ENCODE results near the gene CDRT15.

The CDRT15 gene

GRCh38 chr17:14225254-14225980, 11.2 kb downstream of the CDRT15 start:
- H3K4me1 Mint-ChIP-seq (ENCODE audit: low read depth) = peaks cover 4% of the 10 kb centered on the region
- H3K36me3 Mint-ChIP-seq (ENCODE audit: low read depth) = no peaks in the 10 kb centered on the region
- peaks cover 4% of the 10 kb centered on the region for H3K9me3 Mint-ChIP-seq
- no peaks in the 10 kb centered on the region for H3K27me3 Mint-ChIP-seq
- no peak overlapping the region for H3K4me3 Mint-ChIP-seq
- no peak overlapping the region for H3K27ac Mint-ChIP-seq

- H3K4me1 Mint-ChIP-seq (ENCODE audit: low read depth) = peaks cover 4% of the 10 kb centered on the region
- no peak overlapping the region for H3K27ac Mint-ChIP-seq
- H3K36me3 Mint-ChIP-seq (ENCODE audit: low read depth) = no peaks in the 10 kb centered on the region
- peaks cover 4% of the 10 kb centered on the region for H3K9me3 Mint-ChIP-seq
- H3K27me3 Mint-ChIP-seq = no peaks in the 10 kb centered on the region
- H3K4me3 Mint-ChIP-seq = no peak overlapping the region
Observed at GRCh38 chr17:14222611-14223010, 14.1 kb downstream of the CDRT15 start.

- H3K27ac Mint-ChIP-seq = no peak overlapping the region
- H3K36me3 Mint-ChIP-seq (ENCODE audit: low read depth) = peaks cover 27% of the 10 kb centered on the region
- no peaks in the 10 kb centered on the region for H3K4me1 Mint-ChIP-seq (ENCODE audit: low read depth)
- no peaks in the 10 kb centered on the region for H3K27me3 Mint-ChIP-seq
- no peaks in the 10 kb centered on the region for H3K9me3 Mint-ChIP-seq
- H3K4me3 Mint-ChIP-seq = no peak overlapping the region
Observed at GRCh38 chr17:14214271-14214670, 22.4 kb downstream of the CDRT15 start.

- no peak overlapping the region for H3K27ac Mint-ChIP-seq
- no peaks in the 10 kb centered on the region for H3K27me3 Mint-ChIP-seq
- H3K4me3 Mint-ChIP-seq = no peak overlapping the region
- peaks cover 1% of the 10 kb centered on the region for H3K4me1 Mint-ChIP-seq (ENCODE audit: low read depth)
- H3K9me3 Mint-ChIP-seq = no peaks in the 10 kb centered on the region
- peaks cover 44% of the 10 kb centered on the region for H3K36me3 Mint-ChIP-seq (ENCODE audit: low read depth)
Observed at GRCh38 chr17:14212401-14212800, 24.3 kb downstream of the CDRT15 start.

GRCh38 chr17:14211801-14212200, 24.9 kb downstream of the CDRT15 start:
- H3K4me3 Mint-ChIP-seq = no peak overlapping the region
- peaks cover 47% of the 10 kb centered on the region for H3K36me3 Mint-ChIP-seq (ENCODE audit: low read depth)

GRCh38 chr17:14211246-14211645, 25.4 kb downstream of the CDRT15 start:
- Mint-ChIP-seq H3K36me3 (ENCODE audit: low read depth) (peaks cover 47% of the 10 kb centered on the region), H3K4me3 (no peak overlapping the region), H3K4me1 (ENCODE audit: low read depth) (peaks cover 6% of the 10 kb centered on the region), H3K27me3 (no peaks in the 10 kb centered on the region), H3K27ac (no peak overlapping the region), H3K9me3 (no peaks in the 10 kb centered on the region)

More at GRCh38 chr17:14211801-14212200, 24.9 kb downstream of the CDRT15 start:
- H3K27ac Mint-ChIP-seq = no peak overlapping the region
- H3K27me3 Mint-ChIP-seq = no peaks in the 10 kb centered on the region
- no peaks in the 10 kb centered on the region for H3K9me3 Mint-ChIP-seq
- H3K4me1 Mint-ChIP-seq (ENCODE audit: low read depth) = peaks cover 4% of the 10 kb centered on the region

- H3K9me3 Mint-ChIP-seq = no peaks in the 10 kb centered on the region
- H3K27ac Mint-ChIP-seq = no peak overlapping the region
- peaks cover 26% of the 10 kb centered on the region for H3K4me1 Mint-ChIP-seq (ENCODE audit: low read depth)
- peaks cover 59% of the 10 kb centered on the region for H3K36me3 Mint-ChIP-seq (ENCODE audit: low read depth)
- no peak overlapping the region for H3K4me3 Mint-ChIP-seq
- no peaks in the 10 kb centered on the region for H3K27me3 Mint-ChIP-seq
Observed at GRCh38 chr17:14209215-14209614, 27.4 kb downstream of the CDRT15 start.

GRCh38 chr17:14207791-14208190, 28.9 kb downstream of the CDRT15 start:
- Mint-ChIP-seq H3K4me3 (no peak overlapping the region), H3K27ac (no peak overlapping the region), H3K9me3 (no peaks in the 10 kb centered on the region), H3K4me1 (ENCODE audit: low read depth) (peaks cover 40% of the 10 kb centered on the region), H3K36me3 (ENCODE audit: low read depth) (peaks cover 61% of the 10 kb centered on the region), H3K27me3 (no peaks in the 10 kb centered on the region)

- Mint-ChIP-seq H3K4me3 (no peak overlapping the region), H3K27ac (no peak overlapping the region), H3K36me3 (ENCODE audit: low read depth) (peaks cover 56% of the 10 kb centered on the region), H3K9me3 (no peaks in the 10 kb centered on the region), H3K27me3 (no peaks in the 10 kb centered on the region), H3K4me1 (ENCODE audit: low read depth) (peaks cover 49% of the 10 kb centered on the region)
Observed at GRCh38 chr17:14206891-14207290, 29.8 kb downstream of the CDRT15 start.

GRCh38 chr17:14205992-14206461, 30.6 kb downstream of the CDRT15 start:
- peaks cover 58% of the 10 kb centered on the region for H3K4me1 Mint-ChIP-seq (ENCODE audit: low read depth)
- peaks cover 52% of the 10 kb centered on the region for H3K36me3 Mint-ChIP-seq (ENCODE audit: low read depth)
- H3K9me3 Mint-ChIP-seq = no peaks in the 10 kb centered on the region
- peak overlapping the region; percentile 92 for H3K27ac Mint-ChIP-seq
- no peaks in the 10 kb centered on the region for H3K27me3 Mint-ChIP-seq
- peak overlapping the region; percentile 68 for H3K4me3 Mint-ChIP-seq

GRCh38 chr17:14205380-14205779, 31.3 kb downstream of the CDRT15 start:
- H3K27ac Mint-ChIP-seq = peak overlapping the region; percentile 92
- H3K27me3 Mint-ChIP-seq = no peaks in the 10 kb centered on the region
- peaks cover 53% of the 10 kb centered on the region for H3K36me3 Mint-ChIP-seq (ENCODE audit: low read depth)
- no peaks in the 10 kb centered on the region for H3K9me3 Mint-ChIP-seq
- peaks cover 65% of the 10 kb centered on the region for H3K4me1 Mint-ChIP-seq (ENCODE audit: low read depth)
- peak overlapping the region; percentile 68 for H3K4me3 Mint-ChIP-seq

GRCh38 chr17:14204546-14204945, 32.1 kb downstream of the CDRT15 start:
- H3K9me3 Mint-ChIP-seq = no peaks in the 10 kb centered on the region
- peak overlapping the region; percentile 69 for H3K27ac Mint-ChIP-seq
- peaks cover 50% of the 10 kb centered on the region for H3K36me3 Mint-ChIP-seq (ENCODE audit: low read depth)
- H3K4me1 Mint-ChIP-seq (ENCODE audit: low read depth) = peaks cover 73% of the 10 kb centered on the region
- H3K27me3 Mint-ChIP-seq = no peaks in the 10 kb centered on the region
- no peak overlapping the region for H3K4me3 Mint-ChIP-seq

- Mint-ChIP-seq H3K27me3 (no peaks in the 10 kb centered on the region), H3K4me3 (no peak overlapping the region), H3K9me3 (no peaks in the 10 kb centered on the region), H3K27ac (peak overlapping the region; percentile 69), H3K4me1 (ENCODE audit: low read depth) (peaks cover 78% of the 10 kb centered on the region), H3K36me3 (ENCODE audit: low read depth) (peaks cover 53% of the 10 kb centered on the region)
Observed at GRCh38 chr17:14204084-14204483, 32.6 kb downstream of the CDRT15 start.

- peak overlapping the region; percentile 69 for H3K27ac Mint-ChIP-seq
- H3K36me3 Mint-ChIP-seq (ENCODE audit: low read depth) = peaks cover 53% of the 10 kb centered on the region
- H3K4me1 Mint-ChIP-seq (ENCODE audit: low read depth) = peaks cover 84% of the 10 kb centered on the region
- H3K27me3 Mint-ChIP-seq = no peaks in the 10 kb centered on the region
- no peaks in the 10 kb centered on the region for H3K9me3 Mint-ChIP-seq
- peak overlapping the region; percentile 14 for H3K4me3 Mint-ChIP-seq
Observed at GRCh38 chr17:14203388-14203787, 33.3 kb downstream of the CDRT15 start.

GRCh38 chr17:14202388-14203166, 34.1 kb downstream of the CDRT15 start:
- no peaks in the 10 kb centered on the region for H3K27me3 Mint-ChIP-seq
- no peaks in the 10 kb centered on the region for H3K9me3 Mint-ChIP-seq
- peaks cover 93% of the 10 kb centered on the region for H3K4me1 Mint-ChIP-seq (ENCODE audit: low read depth)
- H3K4me3 Mint-ChIP-seq = peak overlapping the region; percentile 40
- H3K27ac Mint-ChIP-seq = peak overlapping the region; percentile 88
- peaks cover 48% of the 10 kb centered on the region for H3K36me3 Mint-ChIP-seq (ENCODE audit: low read depth)

Measured in stimulated activated naive CD8-positive, alpha-beta T cell treated with anti-CD3 and anti-CD28 coated beads, Interleukin-15, Interleukin-2, amounts not matched to agents 100 ng/mL and 50 ng/mL, for 24 hours (primary cell).